ENCODE data around the gene DUSP16.
A peak's percentile ranks its signal among the peaks of the same experiment; 100 is the strongest.
"Not testable (repeated sequence)": the region's sequence is repeated elsewhere in the genome, so short reads cannot be mapped to it uniquely, and the experiment has no call there.

Gene DUSP16

GRCh38 chr12:12521888-12522287 lies 40.8 kb downstream of the DUSP16 start:
- no peak for DNase-seq (ENCODE audit: low spot score)

GRCh38 chr12:12521044-12521485 lies 41.6 kb downstream of the DUSP16 start:
- DNase-seq (ENCODE audit: low spot score) = no peak

- DNase-seq (ENCODE audit: low spot score) = no peak
Measured at GRCh38 chr12:12520273-12520672, 42.4 kb downstream of the DUSP16 start.

GRCh38 chr12:12519354-12519998 lies 43.2 kb downstream of the DUSP16 start:
- no peak for DNase-seq (ENCODE audit: low spot score)

GRCh38 chr12:12518919-12519318 lies 43.7 kb downstream of the DUSP16 start:
- DNase-seq (ENCODE audit: low spot score) = no peak

GRCh38 chr12:12518464-12518845 lies 44.2 kb downstream of the DUSP16 start:
- DNase-seq (ENCODE audit: low spot score) = no peak

GRCh38 chr12:12513416-12514006 lies 49.2 kb downstream of the DUSP16 start:
- no peak for DNase-seq (ENCODE audit: low spot score)

- no peak for DNase-seq (ENCODE audit: low spot score)
Measured at GRCh38 chr12:12511895-12512711, 50.6 kb downstream of the DUSP16 start.

- DNase-seq (ENCODE audit: low spot score) = no peak
Measured at GRCh38 chr12:12511021-12511783, 51.5 kb downstream of the DUSP16 start.

GRCh38 chr12:12510551-12510950 lies 52.1 kb downstream of the DUSP16 start:
- no peak for DNase-seq (ENCODE audit: low spot score)

- DNase-seq (ENCODE audit: low spot score) = peak; percentile 56
Measured at GRCh38 chr12:12510141-12510540, 52.5 kb downstream of the DUSP16 start.

GRCh38 chr12:12508612-12509011 lies 54.1 kb downstream of the DUSP16 start:
- no peak for DNase-seq (ENCODE audit: low spot score)

GRCh38 chr12:12507121-12507520 lies 55.5 kb downstream of the DUSP16 start:
- no peak for DNase-seq (ENCODE audit: low spot score)

- DNase-seq (ENCODE audit: low spot score) = peak; percentile 55
Measured at GRCh38 chr12:12506496-12506890, 56.2 kb downstream of the DUSP16 start.

GRCh38 chr12:12505544-12506495 lies 56.8 kb downstream of the DUSP16 start:
- peak; percentile 79 for DNase-seq (ENCODE audit: low spot score)

GRCh38 chr12:12503384-12504078 lies 59.1 kb downstream of the DUSP16 start:
- no peak for DNase-seq (ENCODE audit: low spot score)

GRCh38 chr12:12502815-12503151 lies 59.9 kb downstream of the DUSP16 start:
- no peak for DNase-seq (ENCODE audit: low spot score)

GRCh38 chr12:12502130-12502814 lies 60.4 kb downstream of the DUSP16 start:
- DNase-seq (ENCODE audit: low spot score) = not testable (repeated sequence)

GRCh38 chr12:12501121-12501520 lies 61.5 kb downstream of the DUSP16 start:
- DNase-seq (ENCODE audit: low spot score) = no peak

Measured in AG20443 (cell line).